Measurements from ENCODE around the gene TRAF3.

GRCh38 chr14:102930753-102931579 is 153.7 kb downstream of the TRAF3 start:
- no peak for TF ChIP-seq REST (IDR thresholded peaks at IDR 0.05; ENCODE audit: low read depth)
- TF ChIP-seq MAX (IDR thresholded peaks at IDR 0.05) = no peak
- no peak for TF ChIP-seq FOXM1 (IDR thresholded peaks at IDR 0.05; ENCODE audit: borderline replicate concordance, low read depth)
- no peak for TF ChIP-seq NFIC (IDR thresholded peaks at IDR 0.05)
- TF ChIP-seq EGR1 (IDR thresholded peaks at IDR 0.05) = no peak
- no peak for TF ChIP-seq TAF1 (IDR thresholded peaks at IDR 0.05; ENCODE audit: low read depth)
- no peak for TF ChIP-seq EP300 (IDR thresholded peaks at IDR 0.05; ENCODE audit: borderline replicate concordance)
- TF ChIP-seq USF1 (IDR thresholded peaks at IDR 0.05) = no peak
- TF ChIP-seq TEAD4 (IDR thresholded peaks at IDR 0.05) = no peak
- TF ChIP-seq RAD21 (IDR thresholded peaks at IDR 0.05; ENCODE audit: low read depth) = no peak
- TF ChIP-seq CEBPB (IDR thresholded peaks at IDR 0.05) = no peak
- TF ChIP-seq YY1 (IDR thresholded peaks at IDR 0.05; ENCODE audit: low read depth) = no peak
- TF ChIP-seq CREB1 (IDR thresholded peaks at IDR 0.05; ENCODE audit: low read depth) = no peak
- no peak for TF ChIP-seq TCF12 (IDR thresholded peaks at IDR 0.05; ENCODE audit: low read depth)
